TTC549 (cell line): ENCODE results near the gene PDZK1.
"Not testable (repeated sequence)": the region's sequence is repeated elsewhere in the genome, so short reads cannot be mapped to it uniquely, and the experiment has no call there.

Experiments used
- FAIRE-seq: peaks from 2 replicates; lab custom pipeline; 2012; peaks lifted over from hg19 to GRCh38; lab: Jason Lieb, UNC

The PDZK1 gene

DNA sequence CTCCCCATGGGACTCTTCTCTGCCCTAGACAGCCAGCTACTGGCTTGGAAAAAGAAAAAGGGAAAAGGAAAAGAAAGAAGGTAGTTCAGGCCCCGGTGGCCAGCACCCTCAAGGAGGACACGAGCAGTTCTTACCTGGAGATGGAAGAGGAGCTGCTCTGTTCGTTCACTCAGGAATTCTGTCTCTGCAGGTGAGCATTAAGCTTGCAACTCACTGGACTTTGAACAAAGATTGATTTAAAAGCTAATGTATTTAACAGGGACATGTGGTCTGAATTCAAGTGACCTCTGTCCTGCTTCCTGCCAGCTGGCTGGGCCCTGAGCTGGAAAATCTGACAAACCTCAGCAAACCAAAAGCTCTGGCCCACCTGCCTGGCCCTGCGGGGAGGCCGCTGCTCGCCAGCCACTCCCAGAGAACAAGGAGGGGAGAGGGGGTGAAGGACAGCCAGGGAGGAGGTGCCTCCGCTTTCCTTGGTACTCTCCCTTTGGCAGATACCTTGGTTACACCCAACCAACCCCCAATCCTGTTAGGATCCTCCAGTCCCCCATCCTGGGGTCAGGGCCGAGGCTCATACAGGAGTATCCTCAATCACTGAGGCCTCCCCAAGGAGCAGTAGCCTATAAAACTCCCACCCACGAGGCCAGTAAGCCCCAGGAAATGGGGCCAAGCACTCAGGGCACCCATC is at the start of gene PDZK1:
Gene PDZK1 (minus strand): TSS at position 186 of the 685 bp plus-strand sequence. CDS start 19,347 bp downstream, outside the sequence.
- no peak for FAIRE-seq

DNA sequence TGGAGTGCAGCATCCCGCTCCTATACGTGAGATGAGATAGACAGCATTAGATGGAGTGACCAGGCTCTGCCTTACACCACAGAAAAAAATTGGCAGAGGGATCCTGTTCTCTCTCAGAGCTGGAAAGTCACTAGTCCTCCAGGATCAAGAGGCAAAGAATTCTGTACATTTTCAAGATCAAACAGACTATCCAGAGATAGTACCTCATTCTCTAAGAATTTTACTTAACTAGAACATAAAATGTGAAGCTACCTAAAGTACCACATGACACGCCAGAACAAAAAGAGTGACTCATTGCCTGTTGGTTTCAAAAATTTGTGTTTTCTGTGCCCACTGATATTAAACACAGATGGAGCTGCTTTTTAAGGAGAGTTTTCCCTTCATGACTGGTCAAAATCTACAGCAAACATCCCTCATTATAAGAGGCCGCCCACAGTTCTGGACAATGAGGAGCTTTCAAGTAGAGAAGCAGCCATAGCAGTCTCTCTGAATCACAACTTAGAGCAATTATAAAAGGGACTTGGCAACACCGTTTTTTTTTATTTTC is 44.4 kb upstream of the PDZK1 start:
- no peak for FAIRE-seq

DNA sequence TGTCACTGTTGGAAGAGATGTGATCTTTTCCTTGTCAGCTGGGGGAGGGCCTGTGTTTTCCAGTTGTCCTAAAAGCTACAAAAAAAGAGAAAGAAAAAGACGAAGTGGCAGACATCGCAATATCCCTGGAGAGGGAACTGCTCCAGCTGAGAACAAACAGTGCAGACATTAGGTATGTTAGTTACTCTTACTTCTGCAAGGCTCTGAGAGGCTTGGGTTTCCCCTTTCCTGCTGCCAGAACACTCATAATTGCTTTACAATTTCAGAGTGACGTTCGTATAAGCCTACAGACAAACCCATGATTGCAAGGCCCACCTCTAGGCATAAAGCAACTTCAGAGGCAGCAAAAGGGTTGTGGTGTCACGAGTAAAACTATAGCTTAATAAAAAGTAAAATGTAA is 43.3 kb upstream of the PDZK1 start:
- no peak for FAIRE-seq

DNA sequence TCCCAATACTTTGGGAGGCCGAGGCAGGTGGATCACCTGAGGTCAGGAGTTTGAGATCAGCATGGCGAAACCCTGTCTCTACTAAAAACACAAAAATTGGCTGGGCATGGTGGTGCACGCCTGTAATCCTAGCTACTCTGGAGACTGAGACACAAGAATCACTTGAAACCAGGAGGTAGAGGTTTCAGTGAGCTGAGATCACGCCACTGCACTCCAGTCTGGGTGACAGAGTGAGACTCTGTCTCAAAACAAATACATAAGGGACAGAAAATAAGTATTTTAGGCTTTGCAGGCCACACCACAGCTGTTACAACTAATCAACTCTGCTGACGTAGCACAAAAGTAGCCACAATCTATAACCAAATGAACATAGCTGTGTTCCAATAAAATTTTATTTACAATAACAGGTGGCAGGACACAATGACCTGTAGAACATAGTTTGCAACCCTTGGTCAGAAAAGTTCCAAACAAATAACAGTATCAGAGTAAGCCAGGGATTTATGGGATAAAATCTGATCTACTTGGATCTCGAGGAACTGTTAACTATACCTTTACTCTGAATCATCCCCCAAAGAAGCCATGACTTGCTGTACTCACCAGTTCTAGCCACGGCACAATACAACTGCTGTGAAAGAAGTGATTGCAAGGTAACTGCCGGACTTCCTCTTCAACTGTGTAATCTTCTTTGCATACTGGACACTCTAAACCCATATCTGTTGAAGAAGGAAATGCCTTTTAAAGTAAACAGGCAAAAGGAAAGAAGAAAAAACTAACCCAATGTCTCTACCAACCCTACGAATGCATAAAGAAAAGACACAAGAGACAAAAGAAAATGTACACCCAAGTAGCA is 40.5 kb upstream of the PDZK1 start:
- FAIRE-seq, result no peak

DNA sequence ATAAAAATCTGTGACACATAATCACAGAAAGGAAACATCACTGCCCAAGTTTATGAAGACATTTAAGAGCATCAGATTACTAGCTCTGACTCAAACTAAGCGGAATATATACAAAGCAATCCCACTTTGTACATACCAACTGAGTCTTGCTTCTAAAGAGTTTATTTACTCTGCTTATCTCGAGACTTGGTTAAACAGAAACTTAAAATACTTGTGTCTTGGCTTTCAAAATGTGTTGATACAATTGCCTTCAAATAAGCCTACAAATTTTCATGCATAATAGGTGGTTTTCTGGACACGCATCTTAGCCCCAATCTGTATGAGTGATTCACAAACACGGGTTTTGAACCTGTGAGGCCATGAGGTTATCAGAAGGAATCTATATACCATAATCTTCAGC is 33.1 kb upstream of the PDZK1 start:
- FAIRE-seq, result no peak

DNA sequence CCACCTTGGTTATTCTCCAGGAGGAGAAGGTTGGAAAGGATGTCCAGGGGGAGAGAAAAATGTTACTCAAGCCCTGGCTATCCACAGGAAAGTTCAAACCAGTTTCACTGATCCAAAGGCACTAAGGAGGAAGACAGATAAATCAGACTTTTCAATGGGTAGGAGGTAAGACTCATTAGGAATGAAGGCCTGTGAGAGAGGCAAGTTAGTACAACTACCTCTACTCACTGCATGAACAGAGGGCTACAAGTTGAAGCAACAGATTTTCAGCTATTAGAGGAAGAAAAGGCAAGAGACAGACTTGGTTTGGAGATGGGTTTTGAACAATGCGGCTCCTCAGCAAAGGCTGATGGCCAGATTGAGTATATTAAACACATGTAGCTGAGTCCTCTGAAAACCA is 29.0 kb upstream of the PDZK1 start:
- no peak for FAIRE-seq

DNA sequence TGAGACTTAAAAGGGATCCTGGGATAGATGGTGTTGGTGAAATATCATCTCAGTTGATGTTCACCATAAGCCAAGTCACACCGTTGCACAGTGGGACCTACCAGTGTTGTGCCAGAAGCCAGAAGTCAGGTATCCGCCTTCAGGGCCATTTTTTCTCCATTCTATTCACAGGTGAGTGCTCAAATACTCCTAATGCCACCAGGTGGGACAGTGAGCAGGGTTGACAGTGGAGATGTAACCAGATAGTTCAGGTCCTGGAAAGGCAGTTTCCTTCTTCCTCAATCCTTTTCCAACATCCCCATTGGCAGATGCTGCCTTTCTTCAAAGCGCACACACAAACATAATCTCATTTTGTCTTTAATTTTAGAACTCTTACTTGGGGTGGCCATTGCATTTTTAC is 23.7 kb upstream of the PDZK1 start:
- no peak for FAIRE-seq

DNA sequence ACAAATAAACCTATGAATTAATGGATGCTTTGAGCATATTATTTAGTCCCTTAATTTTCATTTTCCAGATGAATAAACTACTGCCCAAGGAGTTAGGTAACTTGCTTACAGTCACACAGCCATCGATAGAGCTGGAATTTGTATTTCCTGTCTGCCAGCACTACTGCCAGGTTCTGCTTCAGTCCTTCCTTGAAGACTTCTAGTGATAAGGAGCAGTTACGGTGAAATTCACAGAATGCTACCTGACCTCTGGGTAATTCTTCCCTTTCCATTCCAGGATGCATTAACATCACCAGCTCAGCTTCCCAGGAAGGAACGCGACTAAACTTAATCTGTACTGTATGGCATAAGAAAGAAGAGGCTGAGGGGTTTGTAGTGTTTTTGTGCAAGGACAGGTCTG is 23.3 kb upstream of the PDZK1 start:
- no peak for FAIRE-seq

DNA sequence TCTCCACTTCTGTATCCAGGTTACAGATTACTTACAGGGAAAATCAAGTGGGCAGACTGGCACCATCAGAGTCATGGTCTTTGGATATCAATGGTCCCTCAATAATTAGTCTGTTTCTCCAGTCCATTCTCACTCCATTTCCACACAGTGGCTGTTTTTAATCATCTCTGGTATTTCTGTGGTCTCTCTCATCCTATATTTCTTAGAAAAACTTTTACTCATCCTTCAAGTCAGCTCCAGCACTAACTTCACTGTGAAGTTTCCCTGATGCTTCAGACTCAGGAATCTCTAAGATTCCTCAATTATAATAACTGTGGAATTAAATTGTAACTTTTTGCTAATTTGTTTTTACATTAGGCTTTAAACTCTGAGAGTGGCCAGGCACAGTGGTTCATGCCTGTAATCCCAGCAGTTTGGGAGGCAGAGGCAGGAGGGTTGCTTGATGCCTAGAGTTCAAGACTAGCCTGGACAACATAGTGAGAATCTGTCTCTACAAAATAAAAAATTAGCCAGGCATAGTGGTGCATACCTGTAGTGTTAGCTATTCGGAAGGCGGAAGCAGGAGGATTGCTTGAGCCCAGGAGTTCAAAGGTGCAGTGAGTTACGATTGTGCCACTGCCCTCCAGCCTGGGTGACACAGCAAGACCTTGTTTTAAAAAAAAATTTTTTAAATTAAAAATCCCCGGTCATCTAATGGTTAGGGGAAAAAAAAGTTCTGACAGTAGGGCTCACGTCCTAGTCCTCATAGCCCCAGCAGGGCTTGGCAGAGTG is 22.7 kb upstream of the PDZK1 start:
- FAIRE-seq, result no peak

DNA sequence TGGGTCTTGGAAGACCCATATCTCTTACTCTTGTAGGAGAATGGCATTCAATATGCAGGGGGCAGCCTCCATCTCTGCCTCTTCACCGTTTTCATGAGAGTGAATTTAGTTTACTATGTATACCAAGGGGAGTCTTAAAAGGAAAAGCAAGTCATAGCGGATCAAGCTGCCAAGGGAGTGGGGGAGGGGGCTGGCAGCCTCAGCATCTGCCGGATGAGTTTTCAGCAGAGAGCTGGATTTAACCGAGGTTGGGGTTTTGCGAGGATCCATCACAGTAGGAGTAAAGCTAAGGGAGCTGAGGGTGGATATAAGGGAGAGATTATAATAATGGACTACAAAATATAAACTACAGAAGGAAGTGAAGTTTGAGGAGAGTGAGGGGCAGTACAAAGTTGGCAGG is 22.0 kb upstream of the PDZK1 start:
- FAIRE-seq, result no peak

DNA sequence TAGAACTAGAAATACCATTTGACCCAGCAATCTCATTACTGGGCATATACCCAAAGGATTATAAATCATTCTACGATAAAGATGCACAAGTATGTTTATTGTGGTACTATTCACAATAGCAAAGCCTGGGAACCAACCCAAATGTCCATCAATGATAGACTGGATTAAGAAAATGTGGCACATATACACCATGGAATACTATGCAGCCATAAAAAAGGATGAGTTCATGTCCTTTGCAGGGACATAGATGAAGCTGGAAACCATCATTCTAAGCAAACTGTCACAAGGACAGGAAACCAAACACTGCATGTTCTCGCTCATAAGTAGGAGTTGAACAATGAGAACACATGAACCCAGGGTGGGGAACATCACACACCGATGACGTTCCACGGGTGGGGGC is 19.0 kb upstream of the PDZK1 start:
- not testable (repeated sequence) for FAIRE-seq

DNA sequence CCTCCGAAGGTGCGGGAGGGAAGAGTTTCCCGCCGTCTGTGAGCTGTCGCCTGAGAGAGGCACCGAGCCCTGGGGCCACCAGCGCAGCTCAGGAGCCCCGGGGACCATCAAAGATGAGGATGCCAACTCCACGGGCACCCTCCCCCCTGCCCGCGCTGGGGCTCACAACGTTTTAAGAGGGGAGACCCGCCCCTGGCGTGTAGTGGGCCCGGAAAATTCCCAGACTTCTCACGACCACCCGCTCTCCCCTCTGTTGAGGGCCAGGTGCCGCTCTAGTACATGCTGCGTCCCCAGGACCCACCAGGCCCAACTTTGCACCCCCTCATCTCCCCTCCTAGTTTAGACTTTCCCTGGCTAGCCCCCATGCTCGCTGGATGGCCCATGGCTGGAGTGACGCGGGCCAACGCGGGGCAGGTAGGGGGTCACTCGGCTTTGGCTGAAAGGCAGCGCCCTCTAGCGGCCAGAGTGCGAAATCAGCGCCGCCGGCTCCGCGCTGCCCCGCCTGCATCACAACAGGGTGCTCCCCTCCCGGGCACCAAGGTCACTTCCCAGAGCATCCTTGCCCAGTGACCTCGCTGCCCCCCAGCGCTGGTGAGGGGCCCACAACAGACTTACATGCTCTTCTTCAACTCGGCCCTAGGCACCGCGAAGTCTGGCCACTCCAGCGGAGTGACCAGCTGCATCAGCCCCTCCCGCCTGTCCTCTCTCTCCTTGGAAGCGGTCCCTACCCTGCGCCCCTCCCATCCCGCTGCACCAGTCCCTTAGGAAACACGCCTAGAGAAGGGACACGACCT is 13.9 kb upstream of the PDZK1 start:
- FAIRE-seq, result no peak

DNA sequence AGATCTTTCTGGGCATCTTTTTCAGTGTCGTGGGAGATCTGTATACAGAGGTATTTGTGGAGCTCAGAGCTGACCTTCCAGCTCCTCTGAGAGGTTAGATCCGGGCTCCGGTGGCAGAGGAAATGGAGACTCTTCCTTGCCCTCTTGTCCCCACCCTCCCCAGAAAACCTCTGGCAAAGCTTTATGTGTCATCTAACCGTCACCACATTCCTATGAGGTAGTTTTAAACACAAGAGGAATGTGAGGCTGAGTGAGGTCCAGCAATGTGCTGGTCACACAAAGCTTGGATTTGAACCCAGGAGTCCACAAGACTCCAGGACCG is 13.3 kb upstream of the PDZK1 start:
- no peak for FAIRE-seq

DNA sequence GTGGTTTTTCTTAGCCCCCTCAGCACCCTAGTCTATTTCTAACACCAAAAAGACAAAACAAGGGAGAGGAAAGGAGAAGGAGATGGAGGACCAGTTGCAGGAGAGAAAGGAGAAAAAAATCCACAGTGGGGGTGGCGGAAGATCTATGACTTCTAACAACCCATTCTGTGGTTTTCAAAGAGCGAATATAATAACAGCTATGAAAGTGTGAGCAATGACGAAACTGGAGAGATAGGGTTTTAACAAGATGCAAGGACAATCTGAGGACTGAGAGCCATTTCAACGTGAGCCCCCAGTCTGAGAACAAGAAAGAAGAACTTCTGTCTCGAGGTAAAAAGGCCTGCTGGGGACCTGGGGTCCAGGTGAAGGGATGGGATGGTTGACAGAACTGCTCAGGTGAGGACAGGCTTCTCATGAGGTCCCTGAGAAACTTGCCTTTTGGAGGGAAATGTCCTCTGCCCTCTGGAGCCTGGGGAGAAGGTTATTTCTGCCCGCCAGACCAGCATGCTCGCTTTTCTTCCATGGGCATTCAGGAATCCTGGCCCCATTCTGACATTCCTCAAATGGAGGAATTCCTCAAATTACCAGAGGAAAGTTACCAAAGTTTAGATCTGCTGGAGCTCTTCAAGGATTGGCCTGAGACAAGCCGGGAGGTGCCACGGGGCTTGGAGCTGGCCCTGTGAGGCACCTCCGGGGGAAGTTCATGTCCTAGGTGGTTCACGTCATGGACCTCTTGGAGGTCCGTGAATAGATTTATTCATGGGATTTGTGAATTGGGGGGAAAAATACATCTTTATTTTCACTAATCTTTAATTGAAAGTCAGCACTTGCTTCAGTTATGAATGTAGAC is 12.3 kb upstream of the PDZK1 start, which contains the start of gene CD160:
Gene CD160 (plus strand): TSS at position 270 of the 850 bp plus-strand sequence. CDS start 8,829 bp downstream, outside the sequence.
- FAIRE-seq, result no peak

DNA sequence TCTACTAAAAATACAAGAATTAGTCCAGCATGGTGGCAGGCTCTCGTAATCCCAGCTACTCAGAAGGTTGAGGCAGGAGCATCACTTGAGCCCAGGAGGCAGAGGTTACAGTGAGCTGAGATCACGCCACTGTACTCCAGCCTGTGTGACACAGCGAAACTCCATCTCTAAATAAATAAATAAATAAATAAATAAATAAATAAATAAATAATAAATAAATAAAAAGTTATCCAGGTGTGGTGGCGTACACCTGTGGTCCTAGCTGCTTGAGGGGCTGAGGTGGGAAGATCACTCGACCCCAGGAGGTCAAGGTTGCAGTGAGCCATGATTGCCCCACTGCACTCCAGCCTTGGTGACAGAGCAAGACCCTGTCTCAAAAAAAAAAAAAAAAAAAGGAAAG is 11.3 kb upstream of the PDZK1 start:
- not testable (repeated sequence) for FAIRE-seq

DNA sequence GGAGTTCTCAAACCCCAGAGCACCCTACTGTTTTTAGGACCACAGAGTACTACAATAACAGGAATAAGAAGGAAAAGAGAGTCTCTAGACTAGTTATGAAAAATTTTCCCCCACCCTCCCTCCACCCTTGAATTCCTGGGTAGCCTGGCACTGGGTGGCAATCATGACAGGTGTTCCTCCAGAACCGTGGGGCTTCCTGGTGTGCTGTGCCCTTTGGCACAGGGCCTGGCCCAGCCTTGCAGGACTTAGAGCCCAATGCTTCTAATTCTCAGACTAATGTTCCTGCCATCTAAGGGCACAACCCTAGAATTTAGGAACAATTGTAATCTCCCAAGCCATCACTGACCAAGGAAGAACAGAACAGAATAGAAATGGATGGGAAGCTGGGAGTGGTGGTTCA is 10.7 kb upstream of the PDZK1 start:
- FAIRE-seq, result no peak

DNA sequence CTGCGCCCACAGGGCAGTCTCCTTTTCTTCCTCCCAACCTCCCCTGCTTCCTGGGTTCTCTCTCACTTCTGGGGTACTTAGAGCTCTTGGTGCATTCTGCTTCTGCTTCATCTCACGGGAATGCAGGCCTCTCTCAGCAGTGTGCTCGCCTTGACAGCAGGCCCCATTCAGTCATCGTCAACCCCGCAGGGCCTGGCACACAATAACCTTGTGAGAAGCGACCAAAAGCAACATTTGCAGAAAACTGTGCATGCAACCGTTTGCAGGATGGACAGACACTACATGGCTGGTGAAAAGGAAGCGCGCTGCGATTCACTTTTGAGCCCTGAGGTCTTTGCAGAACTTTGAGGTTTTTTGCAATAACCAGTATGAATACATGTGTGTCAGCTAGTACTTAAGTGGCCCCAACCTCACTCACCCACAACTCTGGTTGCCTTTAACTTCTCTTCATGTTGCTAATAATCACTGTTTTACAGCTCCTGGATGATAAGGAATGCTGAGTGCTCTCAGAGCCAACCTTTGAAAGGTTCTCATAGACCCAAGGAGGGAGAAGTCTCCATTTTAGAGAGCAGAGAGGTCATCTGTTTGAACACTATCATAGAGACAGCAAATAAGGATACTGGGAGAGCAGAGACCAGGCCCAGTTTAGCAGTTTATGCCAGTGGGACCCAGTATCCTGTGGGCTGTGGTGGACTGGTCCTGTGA is 9.6 kb upstream of the PDZK1 start:
- FAIRE-seq, result no peak

DNA sequence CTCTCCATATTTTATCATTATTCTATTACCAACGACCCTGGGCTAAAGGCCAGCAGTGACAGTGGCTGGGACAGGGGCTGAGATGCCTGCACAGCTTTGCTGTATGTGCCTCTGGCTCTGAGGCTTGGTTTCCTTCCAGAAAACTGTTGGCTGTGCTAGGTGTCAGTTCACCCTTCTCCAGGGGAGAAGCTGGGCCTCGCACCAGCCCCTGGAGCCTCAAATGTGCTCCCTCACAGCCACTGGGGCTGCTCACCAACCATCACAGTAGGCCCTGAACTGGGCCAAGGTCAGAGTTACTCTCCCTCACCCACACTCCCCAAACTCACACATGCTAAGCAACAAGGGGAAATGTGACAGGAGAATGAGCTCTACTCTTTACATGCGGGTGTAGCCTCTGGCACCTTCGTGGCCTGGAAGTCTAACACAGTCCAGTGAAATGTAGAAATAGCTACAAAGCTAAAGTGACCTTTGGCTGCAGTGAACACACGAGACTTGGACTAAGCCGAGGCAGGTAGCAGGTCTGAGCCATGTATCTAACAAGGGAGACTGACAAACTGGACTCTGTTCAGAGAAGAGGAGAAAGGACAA is 7.5 kb upstream of the PDZK1 start:
- FAIRE-seq, result no peak

DNA sequence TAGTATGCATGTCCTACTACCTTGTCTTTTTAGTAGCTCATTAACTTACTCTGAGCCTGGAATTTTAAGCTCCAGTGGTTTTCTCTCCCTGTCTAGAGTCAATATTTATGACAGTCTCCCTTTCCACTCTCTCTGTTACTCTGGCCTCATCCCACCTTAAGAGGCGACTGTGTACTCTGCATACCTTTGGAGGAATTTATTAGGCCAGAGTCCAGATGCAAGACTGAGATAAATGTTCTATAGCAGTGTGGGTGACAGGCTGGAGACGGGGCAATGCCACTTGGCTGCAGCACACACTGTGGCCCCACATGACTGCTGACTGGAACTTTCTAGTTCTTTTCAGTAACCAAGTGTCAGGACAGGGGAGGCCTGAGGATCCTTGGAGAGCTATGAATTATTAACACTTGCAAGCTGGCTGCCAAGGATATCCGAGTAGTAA is 4.1 kb upstream of the PDZK1 start:
- no peak for FAIRE-seq
